GM20431 (cell line): ENCODE data around the gene TBC1D12.
"Not testable (repeated sequence)": the region's sequence is repeated elsewhere in the genome, so short reads cannot be mapped to it uniquely, and the experiment has no call there.

Experiments used
- in situ Hi-C: fragments of 300-500 bp; cut with MseI, MboI; formaldehyde crosslinking; loops from one replicate; pipeline ENCODE4 v1.15.0; 2020; ENCODE audit warnings: low sequenced_read_pairs; ENCODE audit not compliant: unreplicated experiment

TBC1D12 gene

DNA sequence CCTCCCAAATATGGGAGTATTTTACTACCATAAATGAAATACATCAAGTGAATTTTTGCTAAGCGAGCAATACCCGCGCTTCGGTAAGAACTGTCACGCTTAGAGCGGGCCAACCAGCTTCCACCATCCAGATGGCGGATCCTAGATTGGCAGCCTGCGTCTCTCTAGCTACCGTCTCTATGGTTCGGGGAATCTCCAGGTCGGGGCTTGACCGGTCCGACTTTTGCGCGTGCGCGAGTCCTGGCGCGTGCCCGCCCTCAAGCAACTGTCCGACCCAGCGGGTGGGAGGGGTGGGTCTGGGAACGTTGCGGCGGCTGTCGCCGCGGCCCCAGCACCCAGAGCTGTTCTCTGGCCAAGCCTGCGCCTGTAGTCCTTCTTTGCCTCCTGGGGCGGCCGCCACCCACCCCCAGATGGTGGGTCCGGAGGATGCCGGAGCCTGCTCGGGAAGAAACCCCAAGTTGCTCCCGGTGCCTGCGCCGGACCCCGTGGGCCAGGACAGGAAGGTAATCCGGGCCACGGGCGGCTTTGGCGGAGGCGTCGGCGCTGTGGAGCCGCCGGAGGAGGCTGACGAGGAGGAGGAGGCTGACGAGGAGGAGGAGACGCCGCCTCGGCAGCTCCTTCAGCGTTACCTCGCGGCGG lies at the start of gene TBC1D12:
TBC1D12 (plus strand) TSS at position 338 of the 639 bp plus-strand sequence; CDS start at position 411, 73 bp downstream.
- in situ Hi-C loops: no loop called here

DNA sequence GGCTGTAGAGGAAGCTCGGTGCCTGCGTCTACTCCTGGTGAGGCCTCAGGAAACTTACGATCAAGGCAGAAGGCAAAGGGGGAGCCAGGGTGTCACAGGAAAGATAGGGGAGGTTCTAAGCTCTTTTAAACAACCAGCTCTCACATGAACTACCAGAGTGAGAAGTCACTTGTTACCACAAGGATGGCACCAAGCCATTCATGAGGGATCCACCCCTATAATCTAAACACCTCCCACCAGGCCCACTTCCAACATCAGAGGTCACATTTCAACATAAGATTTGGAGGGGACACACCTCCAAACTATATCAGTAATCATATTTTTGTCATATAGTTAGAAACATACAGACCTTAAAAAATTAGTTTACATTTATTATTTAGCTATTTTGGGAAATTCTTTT lies 49.0 kb upstream of the TBC1D12 start:
- in situ Hi-C loops: no loop called here

DNA sequence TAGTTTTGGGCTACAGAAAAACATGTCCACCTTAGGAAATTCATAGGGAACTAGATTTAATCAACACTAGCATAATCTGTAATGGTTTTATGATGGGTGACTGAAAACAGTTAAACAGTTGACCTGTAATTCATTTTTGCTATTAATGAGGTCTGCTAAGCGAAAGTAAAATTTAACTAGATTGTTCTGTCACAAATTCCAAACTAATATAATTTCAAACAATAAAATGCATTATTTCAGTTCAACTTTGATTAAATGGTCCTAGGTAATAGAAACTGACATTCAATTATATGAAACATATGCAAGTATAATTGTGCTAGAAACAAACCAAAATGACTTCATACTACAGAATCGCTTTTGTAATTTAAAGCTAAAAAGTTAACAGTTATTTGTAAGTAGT lies 46.5 kb upstream of the TBC1D12 start:
- in situ Hi-C loops: no loop called here

DNA sequence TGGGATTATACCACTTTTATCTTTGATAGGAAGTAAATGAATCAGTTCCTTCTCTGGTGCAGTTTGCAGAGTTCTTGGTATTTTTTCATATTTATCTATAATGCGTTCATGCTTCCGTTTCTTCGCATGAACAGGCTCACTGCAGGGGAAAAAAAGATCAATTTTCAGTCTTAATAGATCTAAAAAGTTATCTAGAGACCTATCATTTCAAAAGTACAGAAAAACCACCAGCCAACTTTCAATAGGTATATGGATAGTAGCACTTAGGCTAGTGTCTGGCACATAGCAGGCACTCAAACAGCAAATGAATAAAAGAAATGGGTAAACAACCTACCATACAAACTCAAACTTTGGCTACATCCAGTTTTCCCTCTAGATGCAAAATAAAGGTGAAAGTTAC lies 45.1 kb upstream of the TBC1D12 start:
- in situ Hi-C loops: no loop called here

DNA sequence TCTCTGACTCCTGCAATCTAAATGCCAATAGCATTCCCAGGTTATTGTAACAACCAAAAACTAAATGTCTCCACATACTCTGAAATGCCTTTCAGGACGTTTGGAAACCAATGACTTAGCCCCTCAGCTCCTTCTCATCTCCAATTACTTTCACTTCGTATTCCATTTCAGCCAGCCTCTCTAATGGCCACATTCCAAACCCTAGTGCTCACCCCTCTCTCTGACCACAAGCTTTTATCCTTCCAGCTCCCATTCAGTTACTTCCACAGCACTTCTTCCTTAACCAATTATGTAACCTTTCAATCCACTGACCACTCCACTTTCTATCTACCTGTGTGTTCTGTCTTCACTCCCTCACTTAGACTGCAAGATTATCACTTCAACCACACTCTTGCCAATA lies 43.9 kb upstream of the TBC1D12 start:
- in situ Hi-C loops: no loop called here

DNA sequence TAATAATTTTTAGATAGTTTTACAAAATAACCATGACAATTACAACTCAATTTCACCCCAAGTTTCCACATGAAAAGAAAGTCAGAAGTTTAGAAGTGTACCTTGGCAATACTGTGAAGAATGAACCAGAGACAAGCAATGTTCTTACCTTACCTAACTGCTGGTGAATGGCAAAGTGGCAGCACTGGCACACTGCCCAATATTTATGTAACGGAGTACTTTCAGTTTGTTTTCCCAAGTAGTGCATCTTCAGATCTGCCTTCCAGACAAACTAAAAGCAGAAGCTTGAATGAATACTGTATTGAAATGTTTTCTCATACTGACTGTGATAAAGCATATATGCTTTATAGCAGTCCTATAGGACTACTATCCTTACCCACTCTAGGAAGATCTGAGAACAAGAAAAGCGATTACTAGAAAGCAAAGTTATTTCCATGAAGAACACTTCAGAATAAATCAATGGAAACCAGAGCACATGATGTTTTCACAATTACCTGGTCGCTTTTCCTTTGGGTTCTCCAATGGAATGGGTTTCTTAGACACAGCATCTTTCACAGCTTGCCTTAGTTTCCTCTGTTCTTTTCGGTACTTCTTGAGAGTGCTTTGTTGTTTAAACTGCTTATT lies 41.1 kb upstream of the TBC1D12 start:
- in situ Hi-C loops: no loop called here

DNA sequence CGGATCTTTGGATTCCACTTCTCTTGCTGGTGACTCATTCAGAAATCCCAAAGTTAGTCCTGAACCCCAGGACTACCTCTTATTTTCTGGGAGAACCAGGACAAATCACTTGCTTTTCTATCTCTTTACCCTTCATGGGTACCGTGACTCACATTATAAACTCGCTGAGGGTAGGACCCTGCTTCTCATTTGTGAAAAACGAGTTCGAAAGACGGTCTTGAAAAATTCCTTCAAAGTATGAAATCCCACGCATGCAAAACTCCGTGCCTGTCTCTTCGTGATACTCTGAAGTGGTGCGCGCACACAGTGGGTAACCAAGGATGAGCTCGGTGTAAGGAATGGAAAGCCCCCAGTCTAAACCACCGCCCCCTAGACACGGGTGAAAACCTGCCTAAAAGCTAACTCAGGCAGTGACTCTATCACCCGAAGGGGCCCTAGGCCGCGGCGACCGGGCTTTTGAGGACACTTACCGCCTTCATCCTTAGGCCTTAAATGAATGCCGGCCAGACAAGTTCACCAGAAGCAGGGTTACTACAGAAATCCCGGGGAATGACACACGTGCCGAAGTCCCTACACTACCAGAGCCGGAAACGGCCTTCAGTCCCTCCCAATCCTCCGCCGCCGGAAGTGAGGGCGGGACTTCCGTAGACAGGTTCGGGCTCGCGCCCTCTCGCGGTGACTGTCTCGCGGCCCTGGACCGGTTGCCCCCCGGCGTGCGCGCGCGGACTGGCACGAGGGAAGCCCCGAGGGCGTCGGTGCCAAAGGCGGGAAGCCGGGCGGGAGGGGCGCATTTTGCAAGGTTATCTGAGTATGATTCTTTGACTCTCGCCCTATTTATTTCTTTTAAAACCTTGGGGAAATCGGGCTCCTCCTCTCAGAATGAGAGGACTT lies 39.7 kb upstream of the TBC1D12 start, which contains the start of gene NOC3L:
NOC3L (minus strand) TSS at position 580 of the 891 bp plus-strand sequence; CDS start at position 479, 101 bp downstream.
- in situ Hi-C loops: no loop called here

DNA sequence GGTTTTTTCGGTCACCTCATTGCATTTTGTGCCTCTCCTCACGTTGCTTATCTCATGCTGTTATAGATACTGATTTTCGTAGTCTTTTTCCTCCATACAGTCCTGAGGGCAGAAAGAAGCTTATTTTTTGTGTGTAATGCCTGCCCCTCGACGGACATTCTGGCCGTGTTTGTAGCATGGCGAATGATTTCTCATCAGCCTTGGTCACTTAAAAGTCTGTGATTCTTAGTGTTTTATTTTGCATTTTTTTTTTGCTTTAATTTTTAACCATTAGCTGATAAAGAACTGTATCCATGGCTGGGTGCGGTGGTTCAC lies 39.1 kb upstream of the TBC1D12 start:
- in situ Hi-C loops: no loop called here

DNA sequence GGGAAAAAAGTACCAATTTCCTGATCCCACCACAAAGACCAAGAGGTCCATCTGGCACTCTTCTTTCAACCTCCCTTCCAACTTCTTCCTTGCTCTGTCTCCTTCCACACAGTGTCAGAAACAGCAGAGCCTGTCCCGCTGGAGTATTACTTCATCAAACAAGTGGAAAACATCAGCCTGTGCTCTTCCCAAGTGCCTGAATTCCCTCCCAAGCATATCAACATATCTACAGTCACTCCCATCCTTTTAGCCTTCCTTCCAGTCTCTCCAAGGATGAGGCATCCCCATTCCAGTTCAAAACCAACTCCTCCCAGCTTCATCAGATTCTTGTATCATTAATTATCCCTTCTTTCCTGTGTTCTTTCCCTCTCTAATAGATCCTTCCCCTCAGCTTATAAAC lies 37.9 kb upstream of the TBC1D12 start:
- in situ Hi-C loops: no loop called here

DNA sequence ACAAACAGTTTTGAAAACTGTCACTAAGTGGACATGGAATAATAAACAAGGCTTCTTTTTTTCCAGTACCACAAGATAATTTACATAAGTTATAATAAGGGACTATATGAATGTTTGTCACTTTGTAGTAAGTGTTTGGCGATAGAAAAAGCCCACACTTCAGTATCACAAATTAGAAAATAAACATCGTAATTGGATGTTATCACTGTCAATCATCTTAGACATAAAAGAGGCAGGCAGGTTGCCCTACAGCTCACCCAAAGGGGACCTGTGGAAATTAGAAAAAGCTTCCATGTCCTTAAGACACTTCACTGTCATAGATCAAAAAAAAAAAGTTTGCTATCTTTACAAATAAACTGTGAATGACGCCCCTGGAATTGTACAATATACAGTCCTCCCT lies 36.0 kb upstream of the TBC1D12 start:
- in situ Hi-C loops: no loop called here

DNA sequence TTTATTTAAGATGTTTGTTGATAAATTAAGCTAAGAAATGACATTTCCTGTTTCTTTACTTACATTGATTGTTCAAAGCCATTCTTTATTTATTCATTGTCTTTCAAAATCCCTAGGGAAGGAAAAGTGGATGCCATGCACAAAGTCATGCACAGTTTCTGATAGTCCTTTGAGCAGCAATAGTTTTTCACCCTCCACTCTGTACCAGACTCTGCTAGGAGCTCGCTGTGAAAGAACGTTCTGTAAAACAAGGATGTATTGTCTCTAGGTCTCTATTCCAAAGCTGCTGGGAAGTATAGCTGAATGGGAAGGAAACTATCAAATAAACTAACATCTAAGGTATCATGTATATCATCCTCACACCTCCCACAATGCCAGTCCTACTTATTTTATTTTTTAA lies 31.8 kb upstream of the TBC1D12 start:
- in situ Hi-C loops: no loop called here

DNA sequence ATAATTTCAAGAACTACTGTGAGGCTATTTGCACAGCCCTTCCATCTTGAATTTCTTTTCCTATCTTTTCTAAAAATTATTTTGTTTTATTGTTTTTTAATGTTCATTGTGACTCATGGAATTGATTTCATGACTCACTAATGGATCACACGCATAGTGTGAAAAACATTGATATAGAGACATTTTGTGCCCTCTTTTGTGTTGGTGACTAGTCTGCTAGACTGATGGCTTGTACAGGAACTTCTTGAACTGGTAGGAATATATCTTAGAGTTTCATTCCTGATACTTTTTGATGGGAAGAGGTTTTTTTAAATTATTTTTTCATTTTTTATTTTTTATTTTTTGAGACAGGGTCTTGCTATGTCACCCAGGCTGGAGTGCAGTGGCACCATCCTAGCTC lies 27.0 kb upstream of the TBC1D12 start:
- in situ Hi-C loops: no loop called here

DNA sequence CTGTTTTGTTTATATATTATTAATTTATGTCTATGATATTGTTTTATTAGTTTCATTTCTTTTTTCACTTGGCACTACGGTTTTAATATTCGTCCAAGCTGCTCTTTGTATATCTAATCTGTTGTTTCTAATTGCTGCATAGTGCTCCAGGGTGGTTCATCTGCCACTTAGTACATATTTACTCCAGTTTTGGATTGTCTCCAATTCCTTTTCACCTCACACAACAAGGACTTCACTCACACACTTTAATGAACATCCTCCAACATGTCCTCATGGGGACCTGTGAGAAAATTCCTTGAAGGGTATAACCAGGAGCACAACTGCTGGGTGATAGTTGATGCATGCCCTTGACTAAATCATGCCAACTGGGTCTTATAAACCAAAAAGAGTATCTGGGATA lies 25.5 kb upstream of the TBC1D12 start:
- in situ Hi-C loops: no loop called here

DNA sequence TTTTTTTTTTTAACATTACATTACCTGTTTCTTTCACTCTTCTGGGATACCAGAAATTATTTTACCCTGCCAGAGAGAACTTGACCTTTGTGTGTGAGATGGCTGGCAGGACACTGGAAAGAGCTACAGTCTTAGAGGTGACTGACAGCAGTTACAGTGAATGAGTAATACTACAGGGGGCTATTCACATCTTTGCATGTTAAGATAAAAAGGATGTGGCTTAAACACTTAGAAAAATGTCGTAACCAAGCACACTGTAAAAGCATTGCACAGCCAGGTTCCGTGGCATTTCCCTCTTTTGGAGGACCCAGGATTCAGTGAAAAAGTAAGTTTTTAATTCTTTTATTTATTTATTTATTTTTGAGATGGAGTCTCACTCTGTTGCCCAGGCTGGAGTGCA lies 18.8 kb upstream of the TBC1D12 start:
- in situ Hi-C loops: no loop called here

DNA sequence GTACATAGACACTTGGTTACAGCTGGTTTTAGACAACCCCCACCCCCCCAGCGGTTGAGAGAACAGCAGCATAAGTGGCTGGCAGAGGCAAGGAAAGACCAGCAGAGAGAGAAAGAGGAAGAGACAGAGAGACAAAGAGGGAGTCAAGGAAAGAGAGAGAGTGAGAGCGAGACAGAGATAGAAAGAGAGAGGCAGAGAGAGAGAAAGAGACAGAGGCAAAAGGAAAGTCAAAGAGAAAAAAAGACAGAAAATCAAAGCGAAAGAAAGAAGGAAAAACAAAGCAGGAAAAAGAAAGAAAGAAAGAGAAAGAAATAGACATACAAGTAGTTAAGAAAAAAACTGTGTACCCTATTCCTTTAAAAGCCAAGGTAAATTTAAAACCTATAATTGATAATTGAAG lies 16.6 kb upstream of the TBC1D12 start:
- in situ Hi-C loops: not testable (repeated sequence)

DNA sequence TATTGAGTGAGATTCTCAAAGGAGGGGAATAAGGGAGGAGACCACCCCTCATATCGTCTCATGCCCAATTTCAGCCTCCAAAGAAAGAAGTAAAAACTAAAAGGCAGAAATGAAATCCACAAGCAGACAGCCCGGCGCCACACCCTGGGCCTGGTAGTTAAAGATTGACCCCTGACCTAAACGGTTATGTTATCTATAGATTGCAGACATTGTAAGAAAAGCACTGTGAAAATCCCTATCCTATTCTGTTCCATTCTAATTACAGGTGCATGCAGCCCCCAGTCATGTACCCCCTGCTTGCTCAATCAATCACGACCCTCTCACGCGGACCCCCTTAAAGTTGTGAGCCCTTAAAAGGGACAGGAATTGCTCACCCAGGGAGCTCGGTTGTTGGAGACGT lies 10.2 kb upstream of the TBC1D12 start:
- in situ Hi-C loops: not testable (repeated sequence)

DNA sequence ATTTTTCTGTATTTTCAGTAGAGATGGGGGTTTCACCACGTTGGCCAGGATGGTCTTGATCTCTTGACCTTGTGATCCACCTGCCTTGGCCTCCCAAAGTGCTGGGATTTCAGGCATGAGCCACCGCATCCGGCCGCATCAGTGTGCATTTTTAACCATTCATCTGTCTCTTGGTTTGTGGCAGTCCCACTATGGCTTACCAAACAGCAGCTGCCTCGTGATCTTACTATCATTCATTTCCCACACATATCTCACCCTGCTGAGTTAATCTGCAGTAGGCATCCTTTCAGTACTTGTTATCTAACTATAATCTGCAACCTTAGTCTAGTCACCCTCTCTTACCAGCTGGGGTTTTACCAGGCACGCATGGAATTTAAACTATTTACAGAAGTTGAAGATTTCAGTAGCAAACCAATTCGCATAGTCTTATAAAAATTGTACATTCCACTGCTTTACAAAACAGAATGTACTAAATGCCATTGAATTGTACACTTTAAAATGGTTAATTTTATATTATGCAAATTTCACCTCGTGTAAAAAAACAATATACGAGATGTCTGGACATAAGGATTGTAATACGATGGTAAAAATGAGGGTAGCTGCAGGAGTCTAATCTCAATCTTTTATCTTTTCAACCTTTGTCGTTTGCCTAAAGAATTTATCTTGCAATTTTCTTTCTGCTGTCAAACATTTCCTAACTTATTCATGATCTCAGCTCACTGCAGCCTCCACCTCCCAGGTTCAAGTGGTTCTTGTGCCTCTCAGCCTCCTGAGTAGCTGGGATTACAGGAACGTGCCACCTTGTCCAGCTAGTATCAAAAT lies 4.6 kb upstream of the TBC1D12 start:
- in situ Hi-C loops: no loop called here

DNA sequence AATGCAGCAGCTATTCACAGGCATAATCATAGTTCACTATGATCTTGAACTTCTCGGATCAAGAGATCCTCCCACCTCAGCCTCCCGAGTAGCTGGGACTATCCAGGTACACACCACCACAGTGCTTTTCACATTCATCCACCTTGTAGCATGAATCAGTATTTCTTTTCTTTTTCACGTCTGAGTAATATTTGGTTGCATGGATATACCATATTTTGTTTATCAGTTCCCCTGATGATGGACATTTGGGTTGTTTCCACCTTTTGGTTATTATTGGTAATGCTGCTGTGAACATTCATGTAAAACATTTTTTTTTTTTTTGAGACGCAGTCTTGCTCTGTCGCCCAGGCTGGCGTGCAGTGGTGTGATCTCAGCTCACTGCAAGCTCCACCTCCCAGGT lies 3.6 kb upstream of the TBC1D12 start:
- in situ Hi-C loops: no loop called here

DNA sequence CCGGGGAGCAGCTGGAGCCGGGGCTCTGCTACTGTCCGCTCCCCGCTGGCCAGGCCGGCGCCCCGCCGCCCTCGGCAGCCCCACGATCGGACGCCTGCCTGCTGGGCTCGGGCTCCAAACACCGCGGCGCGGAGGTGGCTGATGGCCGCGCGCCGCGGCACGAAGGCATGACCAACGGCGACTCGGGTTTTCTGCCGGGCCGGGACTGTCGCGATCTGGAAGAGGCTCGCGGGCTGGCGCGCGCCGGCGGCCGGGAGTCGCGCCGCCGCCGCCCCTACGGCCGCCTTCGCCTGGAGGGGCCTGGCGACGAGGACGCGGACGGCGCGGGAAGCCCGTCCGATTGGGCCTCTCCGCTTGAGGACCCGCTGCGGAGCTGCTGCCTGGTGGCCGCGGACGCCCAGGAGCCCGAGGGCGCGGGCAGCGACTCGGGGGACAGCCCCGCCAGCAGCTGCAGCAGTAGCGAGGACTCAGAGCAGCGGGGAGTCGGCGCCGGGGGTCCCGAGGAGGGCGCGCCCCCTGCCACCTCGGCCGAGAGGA lies 570 bp downstream of the TBC1D12 start:
- in situ Hi-C loops: no loop called here
